NK-92 (cell line): ENCODE results near the gene FAM162B.
"Not testable (repeated sequence)": the region's sequence is repeated elsewhere in the genome, so short reads cannot be mapped to it uniquely, and the experiment has no call there.

Experiments
- DNase-seq: peaks from one replicate; lab custom pipeline; 2025; ENCODE audit not compliant: unreplicated experiment; lab: John Stamatoyannopoulos, UW

The FAM162B gene

DNA sequence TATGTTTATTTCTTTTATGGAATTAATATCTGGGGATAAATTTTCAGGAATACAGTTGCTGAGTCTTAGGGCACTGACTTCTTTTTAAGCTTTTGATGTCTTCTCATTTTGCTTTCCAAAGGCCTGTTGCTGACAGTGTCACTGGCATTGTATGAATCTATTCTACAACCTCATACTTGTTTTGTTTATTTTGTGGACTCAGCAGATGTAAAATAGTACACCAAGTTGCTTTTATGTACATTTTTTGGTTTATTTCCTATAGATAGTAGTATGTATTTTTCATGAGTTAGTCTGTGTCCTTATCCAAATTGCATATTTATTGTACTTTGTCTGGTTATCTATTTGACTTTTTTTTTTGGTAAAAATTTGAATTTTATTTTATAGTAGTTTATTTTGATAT lies 35.0 kb downstream of the FAM162B start:
- no peak for DNase-seq

- no peak for DNase-seq
Observed at GRCh38 chr6:116726947-116727346, 38.6 kb downstream of the FAM162B start.

GRCh38 chr6:116714761-116715160 lies 50.8 kb downstream of the FAM162B start:
- no peak for DNase-seq

DNA sequence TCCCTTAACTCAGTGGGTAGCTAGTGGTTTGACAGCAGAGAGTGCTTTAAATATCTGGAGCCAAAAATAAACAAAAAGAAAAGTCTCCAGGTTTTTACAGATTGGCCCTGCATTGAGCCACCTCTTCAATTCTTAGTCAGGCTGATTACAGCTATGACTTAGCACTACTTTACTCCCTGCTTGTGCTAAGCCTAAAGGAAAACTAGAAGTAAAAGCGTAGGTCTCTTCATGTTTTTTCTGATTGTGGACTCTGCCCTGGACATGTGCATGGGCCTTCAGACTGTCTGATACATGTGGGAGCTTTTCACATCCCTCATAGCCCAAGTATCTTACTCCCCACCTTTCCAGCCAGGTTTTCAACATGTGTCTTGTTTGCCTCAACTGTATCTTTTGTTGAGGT lies 51.2 kb downstream of the FAM162B start:
- no peak for DNase-seq

DNA sequence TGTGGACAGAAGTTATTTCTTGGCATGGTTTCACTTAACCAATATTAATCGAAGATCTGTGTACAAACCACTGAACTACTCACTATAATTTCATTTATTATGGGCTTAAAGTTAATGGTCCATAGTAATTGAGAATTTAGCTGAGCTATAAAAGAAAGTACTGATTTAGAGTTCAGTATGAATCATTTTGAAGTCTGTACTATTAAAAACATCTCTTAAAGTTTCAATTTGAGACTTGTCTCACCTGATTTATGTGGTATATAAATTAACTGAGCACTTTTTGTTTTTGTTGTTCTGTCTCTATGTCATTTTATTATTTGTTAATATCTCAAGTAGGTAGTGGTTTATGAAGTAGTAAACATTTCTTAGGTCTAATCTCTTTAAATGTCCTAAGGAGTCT lies 59.6 kb downstream of the FAM162B start:
- no peak for DNase-seq

GRCh38 chr6:116703888-116704287 lies 61.6 kb downstream of the FAM162B start:
- not testable (repeated sequence) for DNase-seq
